Measurements from ENCODE around the gene AP3S2.

- no peak for TF ChIP-seq POLR2A (IDR thresholded peaks at IDR 0.05)
- no peak for TF ChIP-seq CTCF (IDR thresholded peaks at IDR 0.05)
- no peak for TF ChIP-seq POLR2AphosphoS5 (IDR thresholded peaks at IDR 0.05)
These were observed 56.5 kb downstream of the AP3S2 start for GRCh38 chr15:89837134-89837829.

Data from transverse colon (tissue), 4 donors.